ENCODE measurements around the gene DLG1. TPM values are rescaled to one million over a fixed set of nuclear protein-coding genes. Genes with fewer than 3 reads are reported as not detected.

DLG1 gene
- total RNA-seq, 2 experiments from 2014 or later: 58.8 to 78.4 TPM

- ATAC-seq (no peak), DNase-seq (no peak)
- ChIA-PET POLR2A (no interaction called here), CTCF (interaction anchor here (0.6 to 1.2 kb wide), 3 partner anchors 35 to 740 kb away, joined by 3 to 4 read pairs (median 4); partner anchors contain the start of gene MELTF)
- H3K36me3 Mint-ChIP-seq (ENCODE audit: low read depth): no peaks in the 10 kb centered on the region
- H3K27me3 Mint-ChIP-seq: no peaks in the 10 kb centered on the region
- no peak overlapping the region for H3K4me3 Mint-ChIP-seq
- intact Hi-C loops (cut with DNase I, micrococcal nuclease): no loop called here
- no peaks in the 10 kb centered on the region for H3K9me3 Mint-ChIP-seq (ENCODE audit: low read depth)
- no peaks in the 10 kb centered on the region for H3K4me1 Mint-ChIP-seq
- no peak overlapping the region for H3K27ac Mint-ChIP-seq
Observed at GRCh38 chr3:196994056-196994455, 304.4 kb downstream of the DLG1 start.

Small RNAs within 50 kb of the gene (microRNA-seq; reads per million reads assigned to microRNA genes)
- not detected for gene MIR4797 (ENCODE audit: borderline replicate concordance)

All from activated CD4-positive, alpha-beta T cell treated with anti-CD3 and anti-CD28 coated beads for 36 hours (primary cell).